Activated naive CD4-positive, alpha-beta T cell treated with anti-CD3 and anti-CD28 coated beads, Interleukin-2, amount 50 U/mL, for 24 hours (primary cell): ENCODE results near the gene TMUB1.

Source experiments
- H3K27ac Mint-ChIP-seq: one replicate; pipeline ENCODE4 v1.8.0; 2021; ENCODE audit warnings: mild to moderate bottlenecking, mixed read lengths
- H3K27me3 Mint-ChIP-seq: one replicate; pipeline ENCODE4 v1.8.0; 2021; ENCODE audit warnings: mixed read lengths
- H3K36me3 Mint-ChIP-seq: one replicate; pipeline ENCODE4 v1.8.0; 2021; ENCODE audit warnings: mixed read lengths
- H3K4me1 Mint-ChIP-seq: one replicate; pipeline ENCODE4 v1.8.0; 2021; ENCODE audit warnings: mixed read lengths
- H3K4me3 Mint-ChIP-seq: one replicate; pipeline ENCODE4 v1.8.0; 2021; ENCODE audit warnings: mild to moderate bottlenecking, mixed read lengths
- H3K9me3 Mint-ChIP-seq: one replicate; pipeline ENCODE4 v1.8.0; 2021; ENCODE audit warnings: mixed read lengths

Gene TMUB1

DNA sequence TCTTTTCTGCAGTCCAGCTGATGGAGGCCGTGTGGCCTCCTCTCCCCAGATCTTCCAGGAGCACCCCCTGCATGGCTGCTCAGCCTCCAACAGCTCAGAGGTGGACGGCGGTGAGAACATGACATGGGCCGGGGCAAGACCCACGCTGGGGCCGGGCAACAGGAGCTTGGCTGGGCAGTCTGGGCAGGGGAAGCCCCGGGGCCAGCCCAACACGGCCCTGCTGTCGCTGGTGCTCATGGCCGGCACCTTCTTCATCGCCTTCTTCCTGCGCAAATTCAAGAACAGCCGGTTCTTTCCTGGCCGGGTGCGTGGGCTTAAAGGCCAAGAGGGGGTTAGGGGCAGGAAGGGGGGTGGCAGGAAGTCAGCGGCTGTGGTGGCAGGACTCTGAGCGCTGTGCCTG, 9.3 kb downstream of the TMUB1 start:
- Mint-ChIP-seq H3K27me3 (no peaks in the 10 kb centered on the region), H3K27ac (no peak overlapping the region), H3K36me3 (peaks cover 8% of the 10 kb centered on the region), H3K4me1 (peaks cover 9% of the 10 kb centered on the region), H3K4me3 (no peak overlapping the region), H3K9me3 (no peaks in the 10 kb centered on the region)

DNA sequence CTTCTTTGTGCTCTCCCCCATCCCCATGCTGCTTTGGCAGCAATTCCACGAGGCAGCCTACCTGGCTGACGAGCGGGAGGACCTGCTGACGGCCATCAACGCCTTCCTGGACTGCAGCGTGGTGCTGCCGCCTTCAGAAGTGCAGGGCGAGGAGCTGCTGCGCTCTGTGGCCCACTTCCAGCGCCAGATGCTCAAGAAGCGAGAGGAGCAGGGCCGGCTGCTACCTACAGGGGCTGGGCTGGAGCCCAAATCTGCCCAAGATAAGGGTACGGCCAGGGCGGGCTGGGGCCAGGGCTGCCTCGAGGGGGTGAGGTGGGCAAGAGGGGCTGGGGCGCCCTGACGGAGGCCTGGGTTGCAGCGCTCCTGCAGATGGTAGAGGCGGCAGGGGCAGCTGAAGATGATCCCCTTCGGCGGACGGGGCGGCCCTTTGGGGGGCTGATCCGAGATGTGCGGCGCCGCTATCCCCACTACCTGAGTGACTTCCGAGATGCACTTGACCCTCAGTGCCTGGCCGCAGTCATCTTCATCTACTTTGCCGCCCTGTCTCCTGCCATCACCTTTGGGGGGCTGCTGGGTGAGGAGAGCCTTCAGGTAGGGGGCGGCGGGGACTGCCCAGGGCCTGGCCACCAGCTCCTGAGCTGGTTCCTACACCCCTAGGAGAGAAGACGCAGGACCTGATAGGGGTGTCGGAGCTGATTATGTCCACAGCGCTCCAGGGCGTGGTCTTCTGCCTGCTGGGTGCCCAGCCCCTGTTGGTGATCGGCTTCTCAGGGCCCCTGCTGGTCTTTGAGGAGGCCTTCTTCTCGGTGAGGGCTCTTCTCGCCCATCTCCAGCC, 12.0 kb downstream of the TMUB1 start:
- no peaks in the 10 kb centered on the region for H3K9me3 Mint-ChIP-seq
- no peaks in the 10 kb centered on the region for H3K4me1 Mint-ChIP-seq
- no peaks in the 10 kb centered on the region for H3K27me3 Mint-ChIP-seq
- no peak overlapping the region for H3K27ac Mint-ChIP-seq
- H3K36me3 Mint-ChIP-seq: peaks cover 10% of the 10 kb centered on the region
- H3K4me3 Mint-ChIP-seq: no peak overlapping the region

DNA sequence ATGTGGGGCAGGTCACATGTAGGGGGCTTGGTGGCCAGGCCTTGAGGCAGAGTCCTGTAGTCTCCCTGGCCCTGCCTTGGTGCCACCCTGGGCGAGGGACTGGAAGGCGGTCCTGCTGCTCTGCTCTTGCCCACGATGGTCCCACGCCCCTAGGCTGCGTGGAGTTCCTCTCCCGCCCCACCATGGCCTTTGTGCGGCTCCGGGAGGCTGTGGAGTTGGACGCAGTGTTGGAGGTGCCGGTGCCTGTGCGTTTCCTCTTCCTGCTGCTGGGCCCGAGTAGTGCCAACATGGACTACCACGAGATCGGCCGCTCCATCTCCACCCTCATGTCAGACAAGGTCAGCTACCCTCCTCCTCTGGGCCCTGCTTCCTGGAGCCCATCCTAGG, 12.7 kb downstream of the TMUB1 start:
- Mint-ChIP-seq H3K9me3 (no peaks in the 10 kb centered on the region), H3K4me3 (no peak overlapping the region), H3K36me3 (peaks cover 10% of the 10 kb centered on the region), H3K4me1 (no peaks in the 10 kb centered on the region), H3K27ac (no peak overlapping the region), H3K27me3 (no peaks in the 10 kb centered on the region)

GRCh38 chr7:151069841-151070573, 13.3 kb downstream of the TMUB1 start:
- Mint-ChIP-seq H3K9me3 (no peaks in the 10 kb centered on the region), H3K4me1 (no peaks in the 10 kb centered on the region), H3K36me3 (peaks cover 8% of the 10 kb centered on the region), H3K27ac (no peak overlapping the region), H3K4me3 (no peak overlapping the region), H3K27me3 (no peaks in the 10 kb centered on the region)

DNA sequence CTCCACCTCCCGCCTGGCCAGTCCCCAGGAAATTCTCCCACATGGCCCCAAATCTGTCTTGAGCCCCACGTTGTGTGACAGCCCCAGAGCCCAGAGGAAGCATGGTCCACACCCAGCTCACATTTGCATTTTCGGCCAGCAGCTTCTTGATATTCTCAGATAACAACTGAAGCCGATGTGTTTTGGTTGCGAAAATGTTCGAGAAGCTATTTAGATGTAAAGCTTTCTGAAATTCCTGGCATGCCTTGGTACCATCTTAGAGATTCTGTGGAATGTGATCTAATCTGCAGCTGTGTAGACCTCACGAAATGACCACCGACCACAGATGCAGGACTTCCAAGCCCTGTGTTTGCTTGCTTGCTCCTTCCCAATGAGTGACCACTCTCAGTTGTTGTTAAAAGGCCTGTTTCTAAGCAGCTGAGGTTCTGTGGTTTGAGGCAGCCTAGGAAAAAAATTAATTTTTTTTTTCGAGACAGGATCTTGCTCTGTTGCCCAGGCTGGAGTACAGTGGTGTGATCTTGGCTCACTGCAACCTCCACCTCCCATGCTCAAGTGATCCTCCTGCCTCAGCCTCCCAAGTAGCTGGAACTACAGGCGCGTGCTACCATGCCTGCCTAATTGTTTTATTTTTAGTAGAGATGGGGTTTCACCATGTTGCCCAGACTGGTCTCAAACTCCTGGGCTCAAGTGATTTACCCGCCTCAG, 15.1 kb downstream of the TMUB1 start:
- Mint-ChIP-seq H3K4me1 (no peaks in the 10 kb centered on the region), H3K27me3 (no peaks in the 10 kb centered on the region), H3K27ac (no peak overlapping the region), H3K9me3 (no peaks in the 10 kb centered on the region), H3K36me3 (peaks cover 7% of the 10 kb centered on the region), H3K4me3 (no peak overlapping the region)

- Mint-ChIP-seq H3K27ac (no peak overlapping the region), H3K4me3 (no peak overlapping the region), H3K36me3 (peaks cover 5% of the 10 kb centered on the region), H3K27me3 (no peaks in the 10 kb centered on the region), H3K4me1 (peaks cover 4% of the 10 kb centered on the region), H3K9me3 (no peaks in the 10 kb centered on the region)
These were observed 16.9 kb downstream of the TMUB1 start for GRCh38 chr7:151066273-151066974.

DNA sequence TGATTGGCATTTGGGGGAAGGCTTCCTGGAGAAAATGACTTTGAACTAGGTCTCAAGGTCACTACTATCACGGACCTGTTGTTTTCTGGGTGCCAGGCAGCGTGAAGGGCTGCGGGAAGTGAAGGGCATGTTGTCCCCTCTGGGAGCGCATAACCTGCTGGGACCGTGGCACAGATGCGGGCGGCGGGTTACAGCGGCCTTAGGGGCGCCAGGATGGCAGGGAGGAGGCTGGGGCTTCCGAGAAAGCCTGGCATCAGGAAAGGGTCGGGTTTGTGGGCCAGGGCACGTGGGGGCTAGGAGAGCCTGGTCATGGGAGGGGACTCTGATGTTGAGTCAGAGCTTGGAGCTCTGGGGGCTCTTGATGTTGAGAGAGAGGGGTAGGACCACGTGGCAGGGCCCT, 17.8 kb downstream of the TMUB1 start:
- Mint-ChIP-seq H3K4me3 (no peak overlapping the region), H3K9me3 (no peaks in the 10 kb centered on the region), H3K27me3 (no peaks in the 10 kb centered on the region), H3K4me1 (peaks cover 12% of the 10 kb centered on the region), H3K36me3 (peaks cover 5% of the 10 kb centered on the region), H3K27ac (no peak overlapping the region)

DNA sequence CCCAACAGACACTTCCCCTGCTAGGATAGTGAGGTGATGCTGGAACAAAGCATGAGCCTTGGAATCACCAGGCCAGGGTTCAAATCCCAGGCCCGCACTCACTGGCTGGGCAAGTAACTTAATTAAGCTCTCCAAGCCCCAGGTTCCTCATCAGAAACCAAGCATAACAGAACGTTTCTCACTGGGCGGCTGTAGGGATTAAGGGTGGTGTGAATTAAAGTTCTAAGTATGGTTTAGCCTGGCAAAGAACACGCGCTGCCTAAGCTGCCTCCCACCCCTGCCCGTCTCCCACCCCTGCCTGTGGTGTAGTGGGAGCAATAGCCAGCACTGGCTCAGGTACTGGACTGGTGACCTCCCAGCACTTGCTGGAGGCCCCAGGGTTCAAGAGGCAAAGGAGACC, 18.3 kb downstream of the TMUB1 start:
- H3K4me1 Mint-ChIP-seq: peaks cover 12% of the 10 kb centered on the region
- H3K9me3 Mint-ChIP-seq: no peaks in the 10 kb centered on the region
- no peak overlapping the region for H3K4me3 Mint-ChIP-seq
- H3K27ac Mint-ChIP-seq: no peak overlapping the region
- H3K27me3 Mint-ChIP-seq: no peaks in the 10 kb centered on the region
- peaks cover 5% of the 10 kb centered on the region for H3K36me3 Mint-ChIP-seq

DNA sequence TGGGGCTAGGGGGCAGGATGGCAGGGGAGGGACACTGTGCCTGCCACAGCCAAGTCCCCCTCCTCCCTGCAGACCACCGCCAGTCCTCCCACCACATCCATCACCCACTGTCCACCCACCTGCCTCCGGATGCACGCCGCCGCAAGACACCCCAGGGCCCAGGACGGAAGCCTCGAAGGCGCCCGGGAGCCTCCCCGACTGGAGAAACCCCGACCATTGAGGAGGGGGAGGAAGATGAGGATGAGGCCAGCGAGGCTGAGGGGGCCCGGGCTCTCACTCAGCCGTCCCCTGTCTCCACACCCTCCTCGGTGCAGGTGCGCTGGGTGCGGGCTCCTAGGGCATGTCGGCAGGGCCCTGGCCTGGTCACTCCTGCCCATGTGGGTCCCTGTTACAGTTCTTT, 18.8 kb downstream of the TMUB1 start:
- Mint-ChIP-seq H3K9me3 (no peaks in the 10 kb centered on the region), H3K4me1 (peaks cover 12% of the 10 kb centered on the region), H3K4me3 (no peak overlapping the region), H3K36me3 (peaks cover 5% of the 10 kb centered on the region), H3K27ac (no peak overlapping the region), H3K27me3 (no peaks in the 10 kb centered on the region)

DNA sequence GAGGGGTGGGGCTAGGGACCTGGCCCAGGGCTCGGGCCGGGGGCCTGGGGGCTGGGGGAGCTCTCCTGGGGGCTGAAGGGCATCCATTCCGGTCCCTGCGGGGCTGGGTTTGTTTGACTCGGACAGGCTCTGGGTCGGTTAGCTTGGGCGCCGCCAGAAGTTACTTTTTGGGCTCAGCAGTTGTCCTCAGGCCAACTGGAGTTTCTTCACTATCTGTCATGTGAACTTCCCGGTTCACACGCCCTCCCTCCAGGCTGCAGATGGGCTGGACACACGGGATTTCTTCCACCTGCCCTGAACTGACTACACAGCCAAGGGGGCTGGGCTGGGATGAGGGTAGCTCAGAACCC, 20.1 kb downstream of the TMUB1 start:
- Mint-ChIP-seq H3K9me3 (no peaks in the 10 kb centered on the region), H3K4me3 (no peak overlapping the region), H3K36me3 (peaks cover 2% of the 10 kb centered on the region)

GRCh38 chr7:151062399-151063211, 20.7 kb downstream of the TMUB1 start:
- H3K27ac Mint-ChIP-seq: no peak overlapping the region
- no peaks in the 10 kb centered on the region for H3K36me3 Mint-ChIP-seq
- peaks cover 19% of the 10 kb centered on the region for H3K4me1 Mint-ChIP-seq

More for the DNA sequence above, 20.1 kb downstream of the TMUB1 start:
- Mint-ChIP-seq H3K4me1 (peaks cover 18% of the 10 kb centered on the region), H3K27ac (no peak overlapping the region), H3K27me3 (no peaks in the 10 kb centered on the region)

DNA sequence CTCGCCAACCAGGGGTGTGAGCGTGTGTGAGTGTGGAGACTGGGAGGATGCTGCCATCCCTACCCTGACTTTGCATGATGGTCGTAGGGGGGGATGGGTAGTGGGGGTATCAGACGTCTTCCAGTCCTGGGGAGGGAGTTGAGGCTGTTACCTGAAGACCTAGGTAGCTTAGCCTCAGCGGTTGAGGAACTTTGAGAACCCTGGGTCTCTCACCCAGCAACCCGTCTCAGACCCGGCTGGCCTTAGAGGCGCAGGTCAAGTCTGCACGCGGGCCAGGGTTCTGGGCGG, 21.2 kb downstream of the TMUB1 start:
- H3K4me1 Mint-ChIP-seq: peaks cover 25% of the 10 kb centered on the region
- no peak overlapping the region for H3K27ac Mint-ChIP-seq
- H3K9me3 Mint-ChIP-seq: no peaks in the 10 kb centered on the region
- no peaks in the 10 kb centered on the region for H3K27me3 Mint-ChIP-seq
- H3K4me3 Mint-ChIP-seq: no peak overlapping the region
- no peaks in the 10 kb centered on the region for H3K36me3 Mint-ChIP-seq

More at GRCh38 chr7:151062399-151063211, 20.7 kb downstream of the TMUB1 start:
- Mint-ChIP-seq H3K27me3 (no peaks in the 10 kb centered on the region), H3K9me3 (no peaks in the 10 kb centered on the region), H3K4me3 (no peak overlapping the region)

DNA sequence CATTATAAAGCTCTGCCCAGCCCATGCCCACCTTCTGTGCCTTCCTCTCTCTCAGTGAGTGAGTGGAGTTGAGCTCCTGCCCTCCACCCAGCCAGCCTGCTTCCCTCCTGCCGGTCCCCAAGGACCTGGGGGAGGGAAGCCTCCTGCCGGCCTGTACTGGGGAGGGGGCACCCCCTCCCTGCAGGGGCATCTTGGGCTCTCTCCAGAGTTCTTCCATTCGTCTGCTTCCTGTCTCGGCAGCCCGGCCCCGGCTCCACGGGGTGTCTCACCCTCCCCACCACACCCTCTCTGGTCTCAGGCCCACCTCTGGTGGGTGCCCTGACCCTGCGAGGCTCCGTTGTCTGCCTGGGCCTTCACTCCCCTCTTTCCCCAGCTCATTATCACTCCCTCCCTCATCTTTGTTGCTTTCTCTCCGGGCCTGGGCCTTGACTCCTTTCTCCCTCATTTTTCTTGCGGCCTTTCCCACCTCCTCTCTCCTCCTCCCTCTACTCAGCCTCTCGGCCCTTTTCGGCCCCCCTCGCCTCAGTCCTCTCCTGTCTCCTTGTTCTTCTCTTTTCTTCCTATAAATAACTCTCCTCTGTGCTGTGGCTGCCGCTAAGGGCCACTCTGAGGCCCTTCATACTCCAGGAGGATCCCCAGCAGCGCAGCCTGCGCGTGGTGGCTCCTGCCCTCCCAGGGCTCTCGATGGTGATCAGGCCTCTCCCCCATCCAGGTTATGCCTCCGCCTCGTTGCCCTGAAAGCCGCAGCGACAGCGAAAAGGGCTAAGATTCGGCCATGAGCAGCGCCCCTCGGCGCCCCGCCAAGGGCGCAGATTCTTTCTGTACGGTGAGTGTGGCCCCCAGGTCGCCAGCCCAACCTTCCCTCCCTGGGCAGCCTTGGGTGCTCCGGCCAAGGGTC, 21.8 kb downstream of the TMUB1 start:
- Mint-ChIP-seq H3K36me3 (no peaks in the 10 kb centered on the region), H3K4me1 (peaks cover 26% of the 10 kb centered on the region), H3K9me3 (no peaks in the 10 kb centered on the region), H3K27me3 (no peaks in the 10 kb centered on the region), H3K4me3 (peak overlapping the region; percentile 87), H3K27ac (peak overlapping the region; percentile 66)
